OCI-LY7 (cell line): ENCODE measurements around the gene OPCML.

Experiments used
- EZH2phosphoT487 ChIP-seq: fragments of 200-600 bp; sonication (generic); IDR thresholded peaks from 2 replicates; pipeline ENCODE4 v1.6.1; 2018; ENCODE audit warnings: low read depth, borderline replicate concordance, mild to moderate bottlenecking, mixed run types, antibody characterized with exemption, low read length, moderate library complexity, mixed read lengths
- TF ChIP-seq, protein P1 (sequence below): fragments of 200-600 bp; sonication (generic); conservative IDR thresholded peaks from 2 replicates; pipeline ENCODE4 v1.5.1; 2014; ENCODE audit warnings: mild to moderate bottlenecking, antibody characterized with exemption, low read length, moderate library complexity, mixed read lengths

GRCh38 chr11:132578580-132578979, 953.7 kb downstream of the OPCML start:
- TF ChIP-seq, protein P1, sequence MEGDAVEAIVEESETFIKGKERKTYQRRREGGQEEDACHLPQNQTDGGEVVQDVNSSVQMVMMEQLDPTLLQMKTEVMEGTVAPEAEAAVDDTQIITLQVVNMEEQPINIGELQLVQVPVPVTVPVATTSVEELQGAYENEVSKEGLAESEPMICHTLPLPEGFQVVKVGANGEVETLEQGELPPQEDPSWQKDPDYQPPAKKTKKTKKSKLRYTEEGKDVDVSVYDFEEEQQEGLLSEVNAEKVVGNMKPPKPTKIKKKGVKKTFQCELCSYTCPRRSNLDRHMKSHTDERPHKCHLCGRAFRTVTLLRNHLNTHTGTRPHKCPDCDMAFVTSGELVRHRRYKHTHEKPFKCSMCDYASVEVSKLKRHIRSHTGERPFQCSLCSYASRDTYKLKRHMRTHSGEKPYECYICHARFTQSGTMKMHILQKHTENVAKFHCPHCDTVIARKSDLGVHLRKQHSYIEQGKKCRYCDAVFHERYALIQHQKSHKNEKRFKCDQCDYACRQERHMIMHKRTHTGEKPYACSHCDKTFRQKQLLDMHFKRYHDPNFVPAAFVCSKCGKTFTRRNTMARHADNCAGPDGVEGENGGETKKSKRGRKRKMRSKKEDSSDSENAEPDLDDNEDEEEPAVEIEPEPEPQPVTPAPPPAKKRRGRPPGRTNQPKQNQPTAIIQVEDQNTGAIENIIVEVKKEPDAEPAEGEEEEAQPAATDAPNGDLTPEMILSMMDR, result no peak
- TF ChIP-seq EZH2phosphoT487, result no peak
